GM12873 (cell line): Measurements from ENCODE around the gene FHOD3.
A peak's percentile ranks its signal among the peaks of the same experiment; 100 is the strongest.

Experiments
- CTCF ChIP-seq: IDR thresholded peaks from 2 replicates; pipeline ENCODE4 v1.5.1; 2012; ENCODE audit warnings: low read depth, mild to moderate bottlenecking, moderate library complexity, low read length, control low read depth; ENCODE audit not compliant: insufficient read depth; ENCODE audit errors: missing control alignments

The FHOD3 gene

GRCh38 chr18:36580874-36581750 lies 283.6 kb downstream of the FHOD3 start:
- no peak for TF ChIP-seq CTCF

- peak; percentile 17 for TF ChIP-seq CTCF
These were observed 285.7 kb downstream of the FHOD3 start for GRCh38 chr18:36582988-36583745.

GRCh38 chr18:36589857-36590543 lies 292.5 kb downstream of the FHOD3 start:
- no peak for TF ChIP-seq CTCF

GRCh38 chr18:36590621-36591580 lies 293.4 kb downstream of the FHOD3 start:
- TF ChIP-seq CTCF, result no peak

- TF ChIP-seq CTCF, result no peak
These were observed 294.8 kb downstream of the FHOD3 start for GRCh38 chr18:36592282-36592681.

- no peak for TF ChIP-seq CTCF
These were observed 295.5 kb downstream of the FHOD3 start for GRCh38 chr18:36593001-36593400.
